Ovary (tissue), 9 donors: ENCODE measurements around the gene NDUFS7. TPM values are rescaled to one million over a fixed set of nuclear protein-coding genes. Genes with fewer than 3 reads are reported as not detected.

Experiments
- DNase-seq, 5 donors: peaks; one replicate each; pipeline ENCODE4 v3.0.0-alpha.2; 2019 to 2020
- H3K27ac ChIP-seq, 2 donors: fragments of 200-600 bp; one replicate each; pipeline versions ENCODE4 v1.5.1 to v1.8.0; 2019 to 2022
- H3K27me3 ChIP-seq: fragments of 200-600 bp; one replicate; pipeline ENCODE4 v1.8.0; 2022
- H3K36me3 ChIP-seq: fragments of 200-600 bp; sonication (generic); one replicate; pipeline ENCODE4 v1.5.1; 2019
- H3K4me1 ChIP-seq: one replicate; pipeline ENCODE4 v1.8.1; 2013; ENCODE audit warnings: mild to moderate bottlenecking, moderate library complexity; ENCODE audit not compliant: insufficient read depth
- H3K4me3 ChIP-seq: fragments of 200-600 bp; sonication (generic); one replicate; pipeline ENCODE4 v1.5.1; 2017
- H3K9me3 ChIP-seq, 2 donors: fragments of 200-600 bp in 1 of 2; sonication (generic) in 1 of 2; one replicate each; pipeline versions ENCODE4 v1.5.1 to v1.8.1; 2013 to 2019; ENCODE audit warnings: mild to moderate bottlenecking in 1 of 2, moderate library complexity in 1 of 2
- EP300 ChIP-seq: sonication (generic); formaldehyde crosslinking; IDR thresholded peaks from one replicate; pipeline ENCODE4 v1.6.1; 2017; ENCODE audit warnings: antibody characterized with exemption
- POLR2A ChIP-seq: fragments of 450-650 bp; IDR thresholded peaks from one replicate; pipeline ENCODE4 v1.6.1; 2017; ENCODE audit warnings: antibody characterized with exemption, mild to moderate bottlenecking, moderate library complexity
- WGBS, 3 donors: extraction: QIAGEN DNeasy Blood & Tissue Kit in 1 of 3; methylation state at CpG; one replicate each; pipeline versions ENCODE4 v1.1.5 to v1.1.7; 2013 to 2017; 5-methylcytosine and 5-hydroxymethylcytosine counted together
- intact Hi-C, 4 donors: fragments of 100-400 bp; cut with DNase I; formaldehyde crosslinking; loops; one replicate each; pipeline versions ENCODE4 v1.11.0 to v1.15.1; 2022 to 2023
- polyA plus RNA-seq, 2 donors: library from polyadenylated mRNA; stranded (reverse); fragments of 200-250 nt in 1 of 2; fragments of 350-450 nt in 1 of 2; fragmentation: Illumina TruSeq in 1 of 2; extraction: RNeasy Lipid Tissue Mini Kit (QIAGEN cat#74804) in 1 of 2; gene quantifications; one replicate each; pipeline ENCODE4 v1.2.3, GENCODE V29; 2013 to 2014
- total RNA-seq, 7 donors: library from RNA; depleted of rRNA in 2 of 7; stranded (reverse); fragments of >200 nt in 2 of 7; fragmentation: NEBNext Ultra II Directional in 3 of 7; extraction: Animal tissue kit (Norgen Biotek cat#: 25700) in 3 of 7; gene quantifications; one replicate each; pipeline versions ENCODE4 v1.1.0 to v1.2.4, GENCODE V29; 2016 to 2023
- TF ChIP-seq, protein P1 (sequence below), 3 donors: fragments of 450-650 bp in 2 of 3; fragments of 200-600 bp in 1 of 3; IDR thresholded peaks; one replicate each; pipeline versions ENCODE4 v1.5.1 to v1.8.0; 2016 to 2022; ENCODE audit warnings: antibody characterized with exemption in 3 of 3, mild to moderate bottlenecking in 1 of 3
- donor health status: DM: no; HTN: no; CAD: no; lungs with moderate emphysema.
- donor health status: DM: no; HTN: no; CAD: no.
- donor health status: Bipolar disorder and iron deficiency.
- donor health status: DM: yes; HTN: yes; CAD: no.
- donor health status: DM: no; HTN: no; CAD: no.
- donor health status: DM: yes; HTN: yes; CAD: no.

NDUFS7 gene
- total and polyA plus RNA-seq, 9 donors = 0.72 to 112 (median 79.9) TPM

DNA sequence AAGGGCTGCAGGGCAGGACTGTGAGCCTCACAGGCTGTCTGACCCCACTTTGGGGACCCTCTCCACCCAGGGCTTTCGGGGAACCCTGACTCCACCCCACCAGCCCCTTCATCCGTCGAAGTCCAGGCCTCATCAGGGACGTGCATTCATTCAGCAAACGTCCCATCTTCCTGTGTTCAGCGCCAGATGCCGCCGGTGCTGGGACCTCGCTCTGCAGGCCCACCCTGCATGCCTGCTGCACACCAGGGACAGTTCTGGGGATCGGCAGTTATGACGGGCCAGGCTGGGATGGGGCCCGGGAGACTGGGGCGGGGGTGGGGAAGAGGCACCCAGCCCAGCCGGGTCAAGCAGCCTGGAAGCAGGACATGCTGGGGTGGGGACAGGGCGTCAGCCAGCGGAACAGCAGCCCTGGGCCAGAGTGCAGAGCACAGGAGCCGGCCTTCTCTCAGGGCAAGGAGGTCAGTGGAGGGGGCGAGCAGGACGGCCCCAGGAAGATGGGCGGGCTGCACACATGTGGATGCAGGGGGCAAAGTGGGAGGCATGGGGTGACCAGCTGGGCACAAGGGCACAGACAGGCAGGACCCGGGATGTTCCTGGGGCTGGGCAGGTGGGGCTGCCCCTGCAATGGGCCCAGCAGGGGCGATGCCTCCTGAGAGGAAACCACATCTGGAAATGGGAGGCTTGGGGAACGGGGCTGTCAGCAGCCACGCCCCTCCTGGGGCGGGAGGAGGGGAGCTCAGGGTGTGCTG, 12.5 kb downstream of the NDUFS7 start:
- DNase-seq = no peak
- no peaks in the 10 kb centered on the region for H3K36me3 ChIP-seq
- H3K4me3 ChIP-seq = no peak overlapping the region
- H3K27ac ChIP-seq = no peak overlapping the region
- H3K9me3 ChIP-seq = no peaks in the 10 kb centered on the region
- intact Hi-C loops = no loop called here
- TF ChIP-seq POLR2A (no peak), EP300 (no peak)
- TF ChIP-seq, protein P1, sequence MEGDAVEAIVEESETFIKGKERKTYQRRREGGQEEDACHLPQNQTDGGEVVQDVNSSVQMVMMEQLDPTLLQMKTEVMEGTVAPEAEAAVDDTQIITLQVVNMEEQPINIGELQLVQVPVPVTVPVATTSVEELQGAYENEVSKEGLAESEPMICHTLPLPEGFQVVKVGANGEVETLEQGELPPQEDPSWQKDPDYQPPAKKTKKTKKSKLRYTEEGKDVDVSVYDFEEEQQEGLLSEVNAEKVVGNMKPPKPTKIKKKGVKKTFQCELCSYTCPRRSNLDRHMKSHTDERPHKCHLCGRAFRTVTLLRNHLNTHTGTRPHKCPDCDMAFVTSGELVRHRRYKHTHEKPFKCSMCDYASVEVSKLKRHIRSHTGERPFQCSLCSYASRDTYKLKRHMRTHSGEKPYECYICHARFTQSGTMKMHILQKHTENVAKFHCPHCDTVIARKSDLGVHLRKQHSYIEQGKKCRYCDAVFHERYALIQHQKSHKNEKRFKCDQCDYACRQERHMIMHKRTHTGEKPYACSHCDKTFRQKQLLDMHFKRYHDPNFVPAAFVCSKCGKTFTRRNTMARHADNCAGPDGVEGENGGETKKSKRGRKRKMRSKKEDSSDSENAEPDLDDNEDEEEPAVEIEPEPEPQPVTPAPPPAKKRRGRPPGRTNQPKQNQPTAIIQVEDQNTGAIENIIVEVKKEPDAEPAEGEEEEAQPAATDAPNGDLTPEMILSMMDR (IDR thresholded peaks at IDR 0.05) = no peak
- no peaks in the 10 kb centered on the region for H3K27me3 ChIP-seq
- peaks cover 11% of the 10 kb centered on the region for H3K4me1 ChIP-seq
- WGBS, 3 donors = 31 to 41% (median 35%) methylated on average over 21 to 25 of the region's 25 CpGs

DNA sequence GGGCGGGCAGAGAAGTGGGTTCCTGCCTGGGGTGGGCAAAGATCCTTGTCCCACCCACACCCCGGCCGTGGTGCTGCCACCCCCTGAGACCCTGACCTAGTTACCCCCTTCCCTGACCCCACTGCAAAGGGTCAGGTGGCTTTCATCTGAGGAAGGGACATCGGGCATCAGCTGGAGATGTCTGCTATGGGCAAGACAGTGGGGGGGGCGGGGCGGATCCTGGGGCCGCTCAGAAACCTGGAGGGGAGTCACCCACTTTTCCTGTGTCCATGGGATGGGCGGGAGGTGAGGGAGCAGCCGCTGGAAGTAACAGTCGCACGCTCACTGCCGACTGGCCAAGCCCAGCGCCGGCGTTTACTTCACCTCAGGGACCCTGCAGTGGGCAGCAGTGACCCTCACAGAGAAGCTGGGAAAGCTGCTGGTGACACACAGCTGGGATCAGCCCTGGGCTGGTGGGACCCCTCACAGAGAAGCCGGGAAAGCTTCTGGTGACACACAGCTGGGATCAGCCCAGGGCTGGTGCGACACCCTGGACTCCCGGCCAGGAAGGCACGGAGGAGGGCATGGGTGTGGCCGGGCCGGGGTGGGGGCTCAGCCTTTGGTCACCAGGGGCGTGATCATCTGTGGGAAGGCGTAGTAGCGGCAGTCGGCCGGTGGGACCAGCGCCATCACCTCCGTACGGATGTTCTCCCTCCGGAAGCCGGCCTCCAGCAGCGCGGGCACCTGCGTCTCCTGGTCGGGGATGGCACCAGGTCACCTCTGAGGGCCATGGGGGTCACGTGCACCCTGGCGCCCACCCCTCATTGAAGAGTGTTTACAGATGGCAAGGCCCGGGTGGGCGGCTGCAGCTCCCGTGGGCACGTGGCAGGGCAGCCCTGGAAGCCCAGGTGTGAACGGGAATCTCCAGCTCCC, 13.3 kb downstream of the NDUFS7 start:
- H3K27ac ChIP-seq = no peak overlapping the region
- WGBS, 3 donors = 64 to 71% (median 70%) methylated on average over 33 to 42 of the region's 42 CpGs
- H3K4me1 ChIP-seq = peaks cover 12% of the 10 kb centered on the region

DNA sequence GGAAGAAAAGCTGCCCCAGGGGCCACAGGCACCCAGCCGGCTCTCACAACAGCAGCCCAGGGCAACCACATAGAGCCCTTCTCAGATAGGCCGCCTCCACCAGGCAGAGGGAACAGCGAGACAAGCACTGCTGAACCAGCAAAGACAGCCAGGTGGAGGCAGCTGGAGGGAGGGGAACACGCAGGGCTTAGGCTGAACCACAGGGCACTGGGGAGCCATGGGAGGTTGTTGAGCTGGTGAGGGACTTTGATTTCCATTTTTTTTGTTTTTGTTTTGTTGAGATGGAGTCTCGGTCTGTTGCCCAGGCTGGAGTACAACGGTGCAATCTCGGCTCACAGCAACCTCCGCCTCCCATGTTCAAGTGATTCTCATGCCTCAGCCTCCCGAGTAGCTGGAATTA, 14.1 kb downstream of the NDUFS7 start:
- H3K36me3 ChIP-seq = no peaks in the 10 kb centered on the region
- H3K4me1 ChIP-seq = peaks cover 14% of the 10 kb centered on the region
- TF ChIP-seq EP300 (no peak), POLR2A (no peak)
- TF ChIP-seq, protein P1 (IDR thresholded peaks at IDR 0.05) = no peak
- H3K27me3 ChIP-seq = no peaks in the 10 kb centered on the region
- DNase-seq = no peak
- intact Hi-C loops = no loop called here
- 82 to 93% (median 87%) methylated on average over 9 of the region's 9 CpGs for WGBS, 3 donors
- no peak overlapping the region for H3K27ac ChIP-seq
- no peak overlapping the region for H3K4me3 ChIP-seq
- H3K9me3 ChIP-seq = no peaks in the 10 kb centered on the region

More for the DNA sequence above, 13.3 kb downstream of the NDUFS7 start:
- DNase-seq = no peak
- H3K4me3 ChIP-seq = no peak overlapping the region
- TF ChIP-seq POLR2A = no peak
- TF ChIP-seq, protein P1 (IDR thresholded peaks at IDR 0.05) = no peak
- no peak for TF ChIP-seq EP300
- intact Hi-C loops = no loop called here
- H3K36me3 ChIP-seq = no peaks in the 10 kb centered on the region
- H3K27me3 ChIP-seq = no peaks in the 10 kb centered on the region
- H3K9me3 ChIP-seq = no peaks in the 10 kb centered on the region

DNA sequence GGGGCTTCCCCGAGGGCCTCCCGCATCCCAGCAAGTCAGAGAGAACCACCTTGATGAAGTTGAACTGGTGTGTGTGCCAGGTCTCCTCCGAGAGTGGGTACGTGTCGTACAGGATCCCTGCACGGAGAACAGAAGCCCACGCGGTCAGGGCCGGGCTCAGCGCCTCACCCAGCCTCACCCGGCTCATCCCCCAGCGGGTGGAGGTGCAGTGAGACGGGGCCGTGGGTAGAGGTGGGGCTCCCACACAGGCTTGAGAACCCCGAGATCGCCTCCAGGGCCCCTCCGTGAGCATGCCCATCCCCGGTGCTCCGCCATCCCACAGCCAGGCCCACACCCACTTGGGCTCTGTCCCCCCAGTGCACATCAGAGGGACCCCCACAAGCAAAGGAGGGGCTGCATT, 15.4 kb downstream of the NDUFS7 start:
- Histone ChIP-seq H3K9me3 (no peaks in the 10 kb centered on the region), H3K27ac (no peak overlapping the region), H3K4me1 (peaks cover 16% of the 10 kb centered on the region), H3K36me3 (no peaks in the 10 kb centered on the region), H3K27me3 (no peaks in the 10 kb centered on the region), H3K4me3 (no peak overlapping the region)
- TF ChIP-seq EP300 = no peak
- TF ChIP-seq POLR2A = no peak
- TF ChIP-seq, protein P1 (IDR thresholded peaks at IDR 0.05) = no peak
- intact Hi-C loops = no loop called here
- 88 to 90% (median 90%) methylated on average over 19 of the region's 19 CpGs for WGBS, 3 donors
- DNase-seq = no peak
